ENCODE results near the gene NUDT22. TPM values are rescaled to one million over a fixed set of nuclear protein-coding genes. Genes with fewer than 3 reads are reported as not detected.

Gene NUDT22
- total RNA-seq, 3 donors from 2014 or later, result 34.2 to 58.0 (median 36.7) TPM

DNA sequence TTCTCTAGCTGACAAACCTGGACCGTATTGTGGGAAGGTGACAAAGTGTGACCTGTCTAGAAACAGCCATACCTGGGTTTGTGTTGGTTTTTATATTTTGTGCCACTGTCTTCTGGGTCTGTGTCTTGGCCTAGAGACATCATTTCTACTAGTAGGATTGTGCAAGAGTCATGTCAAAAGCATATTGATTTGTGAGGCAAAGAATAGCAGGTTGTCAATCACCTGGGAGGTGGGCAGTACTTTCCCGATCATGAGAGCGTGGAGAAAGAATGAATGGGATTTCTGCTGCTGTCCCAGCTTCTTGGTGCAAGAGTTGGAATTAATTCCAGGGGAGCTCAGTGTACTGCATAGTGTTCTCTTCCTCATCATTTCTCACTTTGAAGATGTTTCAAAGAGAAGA is 24.5 kb upstream of the NUDT22 start:
- no peaks in the 10 kb centered on the region for H3K27me3 ChIP-seq
- intact Hi-C loops (cut with DNase I; ENCODE audit: low total_unique reads), result no loop called here
- no peak overlapping the region for H3K27ac ChIP-seq
- peaks cover 6% of the 10 kb centered on the region for H3K36me3 ChIP-seq
- no peak overlapping the region for H3K4me3 ChIP-seq
- TF ChIP-seq, protein P1, sequence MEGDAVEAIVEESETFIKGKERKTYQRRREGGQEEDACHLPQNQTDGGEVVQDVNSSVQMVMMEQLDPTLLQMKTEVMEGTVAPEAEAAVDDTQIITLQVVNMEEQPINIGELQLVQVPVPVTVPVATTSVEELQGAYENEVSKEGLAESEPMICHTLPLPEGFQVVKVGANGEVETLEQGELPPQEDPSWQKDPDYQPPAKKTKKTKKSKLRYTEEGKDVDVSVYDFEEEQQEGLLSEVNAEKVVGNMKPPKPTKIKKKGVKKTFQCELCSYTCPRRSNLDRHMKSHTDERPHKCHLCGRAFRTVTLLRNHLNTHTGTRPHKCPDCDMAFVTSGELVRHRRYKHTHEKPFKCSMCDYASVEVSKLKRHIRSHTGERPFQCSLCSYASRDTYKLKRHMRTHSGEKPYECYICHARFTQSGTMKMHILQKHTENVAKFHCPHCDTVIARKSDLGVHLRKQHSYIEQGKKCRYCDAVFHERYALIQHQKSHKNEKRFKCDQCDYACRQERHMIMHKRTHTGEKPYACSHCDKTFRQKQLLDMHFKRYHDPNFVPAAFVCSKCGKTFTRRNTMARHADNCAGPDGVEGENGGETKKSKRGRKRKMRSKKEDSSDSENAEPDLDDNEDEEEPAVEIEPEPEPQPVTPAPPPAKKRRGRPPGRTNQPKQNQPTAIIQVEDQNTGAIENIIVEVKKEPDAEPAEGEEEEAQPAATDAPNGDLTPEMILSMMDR (IDR thresholded peaks at IDR 0.05), result no peak
- TF ChIP-seq POLR2AphosphoS5 (IDR thresholded peaks at IDR 0.05) (no peak), POLR2A (IDR thresholded peaks at IDR 0.05) (no peak)
- H3K9me3 ChIP-seq, result no peaks in the 10 kb centered on the region
- H3K4me1 ChIP-seq, result peaks cover 0 to 8% of the 10 kb centered on the region in 2 donors
- DNase-seq (ENCODE audit: low spot score in 2 of 2), result no peak

DNA sequence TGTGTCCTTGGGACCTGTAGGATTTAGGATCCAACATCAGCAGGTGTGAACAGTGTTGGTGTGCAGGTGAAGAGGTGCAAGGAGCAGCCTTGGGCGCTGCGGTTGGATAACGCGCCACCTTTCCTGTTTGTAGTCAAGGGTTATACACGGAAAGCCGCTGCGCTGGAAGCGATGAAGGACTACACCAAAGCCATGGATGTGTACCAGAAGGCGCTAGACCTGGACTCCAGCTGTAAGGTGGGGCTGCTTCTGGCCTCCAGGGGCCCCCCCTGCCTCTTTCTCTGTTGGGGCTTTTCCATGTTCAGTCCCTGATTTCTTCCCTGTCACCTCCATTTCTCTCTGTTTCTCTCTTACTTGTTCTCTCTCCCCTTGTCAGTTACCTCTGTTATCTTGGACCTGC is 23.1 kb upstream of the NUDT22 start:
- peaks cover 0 to 8% of the 10 kb centered on the region in 2 donors for H3K4me1 ChIP-seq
- H3K27me3 ChIP-seq, result no peaks in the 10 kb centered on the region
- H3K9me3 ChIP-seq, result no peaks in the 10 kb centered on the region
- H3K4me3 ChIP-seq, result no peak overlapping the region
- H3K36me3 ChIP-seq, result peaks cover 6% of the 10 kb centered on the region
- intact Hi-C loops (cut with DNase I; ENCODE audit: low total_unique reads), result no loop called here
- no peak overlapping the region for H3K27ac ChIP-seq
- no peak for DNase-seq (ENCODE audit: low spot score in 2 of 2)
- no peak for TF ChIP-seq POLR2AphosphoS5 (IDR thresholded peaks at IDR 0.05)
- TF ChIP-seq, protein P1 (IDR thresholded peaks at IDR 0.05), result no peak
- no peak for TF ChIP-seq POLR2A (IDR thresholded peaks at IDR 0.05)

DNA sequence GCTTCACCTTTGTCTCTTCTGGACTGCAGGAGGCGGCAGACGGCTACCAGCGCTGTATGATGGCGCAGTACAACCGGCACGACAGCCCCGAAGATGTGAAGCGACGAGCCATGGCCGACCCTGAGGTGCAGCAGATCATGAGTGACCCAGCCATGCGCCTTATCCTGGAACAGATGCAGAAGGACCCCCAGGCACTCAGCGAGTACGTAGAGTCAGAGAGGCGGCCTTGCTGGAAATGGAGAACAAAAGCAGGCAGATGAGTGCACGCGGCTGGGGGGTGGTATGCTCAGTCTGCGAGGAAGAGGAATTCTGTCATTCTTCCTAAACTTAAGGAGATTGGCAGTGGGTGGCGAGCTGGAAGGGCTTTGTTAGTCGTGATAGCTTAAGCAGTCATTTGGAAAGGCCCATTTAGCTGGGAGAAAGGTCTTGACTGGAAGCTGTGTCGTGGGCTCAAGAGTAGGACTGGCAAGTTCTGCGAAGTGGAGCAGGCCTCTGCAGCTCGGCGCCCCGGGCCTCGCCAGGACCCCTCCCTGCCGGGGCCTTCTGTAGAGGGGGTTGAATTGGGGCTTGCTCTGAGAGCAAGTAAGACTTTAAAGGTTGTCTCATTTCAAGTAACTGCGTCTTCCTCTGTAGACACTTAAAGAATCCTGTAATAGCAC is 22.5 kb upstream of the NUDT22 start:
- TF ChIP-seq POLR2AphosphoS5 (IDR thresholded peaks at IDR 0.05) (no peak), POLR2A (IDR thresholded peaks at IDR 0.05) (no peak)
- TF ChIP-seq, protein P1 (IDR thresholded peaks at IDR 0.05), result no peak
- peaks cover 6% of the 10 kb centered on the region for H3K36me3 ChIP-seq

DNA sequence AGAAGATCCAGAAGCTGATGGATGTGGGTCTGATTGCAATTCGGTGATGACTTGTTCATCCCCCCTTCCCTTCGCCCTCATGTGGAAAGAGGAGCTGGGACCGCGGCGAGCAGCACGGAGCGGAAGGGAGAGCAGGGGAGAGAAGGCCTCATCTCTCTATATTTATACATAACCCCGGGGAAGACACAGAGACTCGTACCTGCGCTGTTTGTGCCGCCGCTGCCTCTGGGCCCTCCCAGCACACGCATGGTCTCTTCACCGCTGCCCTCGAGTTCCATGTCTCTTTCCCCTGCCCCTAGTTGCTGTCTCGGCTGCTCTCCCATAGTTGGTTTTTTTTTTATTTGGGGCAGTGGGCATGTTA is 22.0 kb upstream of the NUDT22 start:
- no peak overlapping the region for H3K27ac ChIP-seq
- peaks cover 0 to 8% of the 10 kb centered on the region in 2 donors for H3K4me1 ChIP-seq
- intact Hi-C loops (cut with DNase I; ENCODE audit: low total_unique reads), result no loop called here
- TF ChIP-seq POLR2A (IDR thresholded peaks at IDR 0.05), result no peak
- TF ChIP-seq, protein P1 (IDR thresholded peaks at IDR 0.05), result no peak
- TF ChIP-seq POLR2AphosphoS5 (IDR thresholded peaks at IDR 0.05), result no peak
- DNase-seq (ENCODE audit: low spot score in 2 of 2), result no peak
- no peaks in the 10 kb centered on the region for H3K27me3 ChIP-seq
- peaks cover 6% of the 10 kb centered on the region for H3K36me3 ChIP-seq
- no peak overlapping the region for H3K4me3 ChIP-seq
- no peaks in the 10 kb centered on the region for H3K9me3 ChIP-seq

More for the DNA sequence above, 22.5 kb upstream of the NUDT22 start:
- intact Hi-C loops (cut with DNase I; ENCODE audit: low total_unique reads), result no loop called here
- H3K4me3 ChIP-seq, result no peak overlapping the region
- peaks cover 0 to 8% of the 10 kb centered on the region in 2 donors for H3K4me1 ChIP-seq
- DNase-seq (ENCODE audit: low spot score in 2 of 2), result no peak
- no peaks in the 10 kb centered on the region for H3K27me3 ChIP-seq
- H3K27ac ChIP-seq, result no peak overlapping the region
- no peaks in the 10 kb centered on the region for H3K9me3 ChIP-seq

DNA sequence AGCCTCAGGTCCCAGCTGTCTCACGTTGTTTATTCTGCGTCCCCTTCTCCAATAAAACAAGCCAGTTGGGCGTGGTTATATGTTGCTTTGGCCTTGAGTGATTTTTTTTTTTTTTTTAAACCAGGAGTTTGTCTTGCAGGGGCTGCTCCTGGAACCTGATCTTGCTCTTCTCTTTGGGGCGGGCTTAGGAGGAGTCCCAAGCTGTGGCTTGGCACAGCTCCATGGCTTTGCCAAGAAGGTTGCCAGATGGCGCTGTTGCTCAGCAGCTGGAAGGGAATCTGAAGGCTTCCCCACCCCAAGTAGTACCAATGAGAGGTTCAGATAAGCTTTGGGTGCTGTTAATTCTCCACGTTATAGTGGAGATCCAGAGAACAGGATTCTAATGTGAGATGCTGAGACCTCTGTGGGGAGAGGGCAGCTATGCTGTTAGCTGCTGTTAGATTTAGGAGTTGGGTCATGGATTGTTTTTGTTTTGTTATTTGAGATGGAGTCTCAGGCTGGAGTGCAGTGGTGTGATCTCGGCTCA is 21.5 kb upstream of the NUDT22 start:
- Histone ChIP-seq H3K27me3 (no peaks in the 10 kb centered on the region), H3K4me3 (no peak overlapping the region), H3K4me1 (peaks cover 0 to 8% of the 10 kb centered on the region in 2 donors), H3K9me3 (no peaks in the 10 kb centered on the region), H3K27ac (peak overlapping the region in 1 of 2 donors; percentile 14), H3K36me3 (peaks cover 6% of the 10 kb centered on the region)
- DNase-seq (ENCODE audit: low spot score in 2 of 2), result peak; percentile 86 to 87
- intact Hi-C loops (cut with DNase I; ENCODE audit: low total_unique reads), result no loop called here
- peak; percentile 75 to 84 (median 79) for TF ChIP-seq POLR2AphosphoS5 (IDR thresholded peaks at IDR 0.05)
- no peak for TF ChIP-seq POLR2A (IDR thresholded peaks at IDR 0.05)
- TF ChIP-seq, protein P1 (IDR thresholded peaks at IDR 0.05), result peak; percentile 34 to 84 (median 51)
